Measurements from ENCODE around the gene TULP4.

- TF ChIP-seq, protein P1, sequence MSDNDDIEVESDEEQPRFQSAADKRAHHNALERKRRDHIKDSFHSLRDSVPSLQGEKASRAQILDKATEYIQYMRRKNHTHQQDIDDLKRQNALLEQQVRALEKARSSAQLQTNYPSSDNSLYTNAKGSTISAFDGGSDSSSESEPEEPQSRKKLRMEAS (IDR thresholded peaks at IDR 0.05): no peak
- TF ChIP-seq HOXA7 (CRISPR knock-in tag; IDR thresholded peaks at IDR 0.05) (no peak), HDAC2 (IDR thresholded peaks at IDR 0.05) (no peak), HEYL (CRISPR knock-in tag; IDR thresholded peaks at IDR 0.05) (no peak), POLR2A (IDR thresholded peaks at IDR 0.05; ENCODE audit: low read length) (no peak), TP53 (CRISPR knock-in tag; IDR thresholded peaks at IDR 0.05) (no peak), CBX8 (IDR thresholded peaks at IDR 0.05) (no peak), E2F6 (IDR thresholded peaks at IDR 0.05; ENCODE audit: borderline replicate concordance, low read depth) (no peak), KDM1A (IDR thresholded peaks at IDR 0.05; ENCODE audit: low read depth) (no peak)
- TF ChIP-seq, protein P2, sequence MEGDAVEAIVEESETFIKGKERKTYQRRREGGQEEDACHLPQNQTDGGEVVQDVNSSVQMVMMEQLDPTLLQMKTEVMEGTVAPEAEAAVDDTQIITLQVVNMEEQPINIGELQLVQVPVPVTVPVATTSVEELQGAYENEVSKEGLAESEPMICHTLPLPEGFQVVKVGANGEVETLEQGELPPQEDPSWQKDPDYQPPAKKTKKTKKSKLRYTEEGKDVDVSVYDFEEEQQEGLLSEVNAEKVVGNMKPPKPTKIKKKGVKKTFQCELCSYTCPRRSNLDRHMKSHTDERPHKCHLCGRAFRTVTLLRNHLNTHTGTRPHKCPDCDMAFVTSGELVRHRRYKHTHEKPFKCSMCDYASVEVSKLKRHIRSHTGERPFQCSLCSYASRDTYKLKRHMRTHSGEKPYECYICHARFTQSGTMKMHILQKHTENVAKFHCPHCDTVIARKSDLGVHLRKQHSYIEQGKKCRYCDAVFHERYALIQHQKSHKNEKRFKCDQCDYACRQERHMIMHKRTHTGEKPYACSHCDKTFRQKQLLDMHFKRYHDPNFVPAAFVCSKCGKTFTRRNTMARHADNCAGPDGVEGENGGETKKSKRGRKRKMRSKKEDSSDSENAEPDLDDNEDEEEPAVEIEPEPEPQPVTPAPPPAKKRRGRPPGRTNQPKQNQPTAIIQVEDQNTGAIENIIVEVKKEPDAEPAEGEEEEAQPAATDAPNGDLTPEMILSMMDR (IDR thresholded peaks at IDR 0.05): no peak
These were observed 204.8 kb downstream of the TULP4 start for GRCh38 chr6:158517038-158517437.
